Ishikawa (cell line): ENCODE results near the gene HYDIN.

Experiments used
- EP300 ChIP-seq: IDR thresholded peaks from 2 replicates; pipeline ENCODE4 v1.6.1; 2012; ENCODE audit warnings: borderline replicate concordance
- RAD21 ChIP-seq: IDR thresholded peaks from 2 replicates; pipeline ENCODE4 v1.6.1; 2012; ENCODE audit warnings: low read depth
- TAF1 ChIP-seq: IDR thresholded peaks from 2 replicates; pipeline ENCODE4 v1.6.1; 2012; ENCODE audit warnings: low read depth, mild to moderate bottlenecking
- YY1 ChIP-seq: IDR thresholded peaks from 2 replicates; pipeline ENCODE4 v1.6.1; 2012; ENCODE audit warnings: low read depth
- TF ChIP-seq, protein P1 (sequence below): IDR thresholded peaks from 2 replicates; pipeline ENCODE4 v1.6.1; 2012; ENCODE audit warnings: low read depth, mild to moderate bottlenecking

DNA sequence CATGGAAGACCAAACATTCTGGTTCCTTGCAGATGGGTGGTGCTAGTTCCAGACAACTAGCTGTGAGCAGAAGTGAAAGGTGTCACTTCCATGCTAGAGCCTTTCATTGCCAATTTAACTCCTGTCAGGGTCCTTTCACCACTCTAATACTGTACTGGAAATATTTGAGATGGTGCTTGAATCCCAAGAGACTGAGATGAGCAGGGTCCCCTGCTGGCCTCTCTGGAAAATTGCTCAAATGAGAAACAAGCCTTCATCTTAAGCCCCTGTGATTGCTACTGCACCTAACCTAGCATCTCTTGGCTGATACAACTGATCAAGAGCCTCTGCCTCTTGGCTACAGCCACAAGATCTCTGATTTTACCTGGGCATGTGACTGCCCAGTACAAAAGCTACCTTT is 422.2 kb downstream of the HYDIN start:
- no peak for TF ChIP-seq EP300
- TF ChIP-seq RAD21, result no peak
- TF ChIP-seq TAF1, result no peak
- TF ChIP-seq, protein P1, sequence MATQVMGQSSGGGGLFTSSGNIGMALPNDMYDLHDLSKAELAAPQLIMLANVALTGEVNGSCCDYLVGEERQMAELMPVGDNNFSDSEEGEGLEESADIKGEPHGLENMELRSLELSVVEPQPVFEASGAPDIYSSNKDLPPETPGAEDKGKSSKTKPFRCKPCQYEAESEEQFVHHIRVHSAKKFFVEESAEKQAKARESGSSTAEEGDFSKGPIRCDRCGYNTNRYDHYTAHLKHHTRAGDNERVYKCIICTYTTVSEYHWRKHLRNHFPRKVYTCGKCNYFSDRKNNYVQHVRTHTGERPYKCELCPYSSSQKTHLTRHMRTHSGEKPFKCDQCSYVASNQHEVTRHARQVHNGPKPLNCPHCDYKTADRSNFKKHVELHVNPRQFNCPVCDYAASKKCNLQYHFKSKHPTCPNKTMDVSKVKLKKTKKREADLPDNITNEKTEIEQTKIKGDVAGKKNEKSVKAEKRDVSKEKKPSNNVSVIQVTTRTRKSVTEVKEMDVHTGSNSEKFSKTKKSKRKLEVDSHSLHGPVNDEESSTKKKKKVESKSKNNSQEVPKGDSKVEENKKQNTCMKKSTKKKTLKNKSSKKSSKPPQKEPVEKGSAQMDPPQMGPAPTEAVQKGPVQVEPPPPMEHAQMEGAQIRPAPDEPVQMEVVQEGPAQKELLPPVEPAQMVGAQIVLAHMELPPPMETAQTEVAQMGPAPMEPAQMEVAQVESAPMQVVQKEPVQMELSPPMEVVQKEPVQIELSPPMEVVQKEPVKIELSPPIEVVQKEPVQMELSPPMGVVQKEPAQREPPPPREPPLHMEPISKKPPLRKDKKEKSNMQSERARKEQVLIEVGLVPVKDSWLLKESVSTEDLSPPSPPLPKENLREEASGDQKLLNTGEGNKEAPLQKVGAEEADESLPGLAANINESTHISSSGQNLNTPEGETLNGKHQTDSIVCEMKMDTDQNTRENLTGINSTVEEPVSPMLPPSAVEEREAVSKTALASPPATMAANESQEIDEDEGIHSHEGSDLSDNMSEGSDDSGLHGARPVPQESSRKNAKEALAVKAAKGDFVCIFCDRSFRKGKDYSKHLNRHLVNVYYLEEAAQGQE, result no peak
- no peak for TF ChIP-seq YY1
